ENCODE measurements around the gene GBX2. TPM values are rescaled to one million over a fixed set of nuclear protein-coding genes. Genes with fewer than 3 reads are reported as not detected.

GBX2 gene
- total and polyA plus RNA-seq, 12 donors: 0.12 to 0.22 (median 0.15) TPM; not detected in 7

GRCh38 chr2:236170590-236171165 lies 2.5 kb upstream of the GBX2 start:
- WGBS, 2 donors: 9 to 12% methylated on average over 21 of the region's 21 CpGs
- no peaks in the 10 kb centered on the region for H3K9me3 ChIP-seq
- no peaks in the 10 kb centered on the region for H3K36me3 ChIP-seq
- ATAC-seq (no peak), DNase-seq (no peak)
- peaks cover 80 to 100% (median 98%) of the 10 kb centered on the region in 7 donors for H3K27me3 ChIP-seq
- intact Hi-C loops (cut with DNase I): loop anchor here in 2 of 10 donors (5.0 to 10.0 kb wide), 2 partner anchors 366 to 393 kb away; no protein-coding TSS in a partner anchor
- H3K27ac ChIP-seq: no peak overlapping the region
- no peak overlapping the region for H3K4me3 ChIP-seq
- TF ChIP-seq, protein P1, sequence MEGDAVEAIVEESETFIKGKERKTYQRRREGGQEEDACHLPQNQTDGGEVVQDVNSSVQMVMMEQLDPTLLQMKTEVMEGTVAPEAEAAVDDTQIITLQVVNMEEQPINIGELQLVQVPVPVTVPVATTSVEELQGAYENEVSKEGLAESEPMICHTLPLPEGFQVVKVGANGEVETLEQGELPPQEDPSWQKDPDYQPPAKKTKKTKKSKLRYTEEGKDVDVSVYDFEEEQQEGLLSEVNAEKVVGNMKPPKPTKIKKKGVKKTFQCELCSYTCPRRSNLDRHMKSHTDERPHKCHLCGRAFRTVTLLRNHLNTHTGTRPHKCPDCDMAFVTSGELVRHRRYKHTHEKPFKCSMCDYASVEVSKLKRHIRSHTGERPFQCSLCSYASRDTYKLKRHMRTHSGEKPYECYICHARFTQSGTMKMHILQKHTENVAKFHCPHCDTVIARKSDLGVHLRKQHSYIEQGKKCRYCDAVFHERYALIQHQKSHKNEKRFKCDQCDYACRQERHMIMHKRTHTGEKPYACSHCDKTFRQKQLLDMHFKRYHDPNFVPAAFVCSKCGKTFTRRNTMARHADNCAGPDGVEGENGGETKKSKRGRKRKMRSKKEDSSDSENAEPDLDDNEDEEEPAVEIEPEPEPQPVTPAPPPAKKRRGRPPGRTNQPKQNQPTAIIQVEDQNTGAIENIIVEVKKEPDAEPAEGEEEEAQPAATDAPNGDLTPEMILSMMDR (IDR thresholded peaks at IDR 0.05): no peak
- peaks cover 18 to 68% (median 52%) of the 10 kb centered on the region in 9 donors for H3K4me1 ChIP-seq

- ATAC-seq: no peak
- Histone ChIP-seq H3K27ac (no peak overlapping the region), H3K27me3 (peaks cover 85 to 100% (median 100%) of the 10 kb centered on the region in 7 donors), H3K9me3 (no peaks in the 10 kb centered on the region), H3K4me1 (peaks cover 18 to 74% (median 54%) of the 10 kb centered on the region in 9 donors), H3K36me3 (no peaks in the 10 kb centered on the region), H3K4me3 (no peak overlapping the region)
- 5 to 6% methylated on average over 38 of the region's 38 CpGs for WGBS, 2 donors
- DNase-seq: no peak
- intact Hi-C loops (cut with DNase I): loop anchor here in 4 of 10 donors (5.0 to 10.0 kb wide), 2 partner anchors 365 to 393 kb away; no protein-coding TSS in a partner anchor
- TF ChIP-seq, protein P1 (IDR thresholded peaks at IDR 0.05): no peak
Observed at GRCh38 chr2:236169741-236170589, 1.8 kb upstream of the GBX2 start.

DNA sequence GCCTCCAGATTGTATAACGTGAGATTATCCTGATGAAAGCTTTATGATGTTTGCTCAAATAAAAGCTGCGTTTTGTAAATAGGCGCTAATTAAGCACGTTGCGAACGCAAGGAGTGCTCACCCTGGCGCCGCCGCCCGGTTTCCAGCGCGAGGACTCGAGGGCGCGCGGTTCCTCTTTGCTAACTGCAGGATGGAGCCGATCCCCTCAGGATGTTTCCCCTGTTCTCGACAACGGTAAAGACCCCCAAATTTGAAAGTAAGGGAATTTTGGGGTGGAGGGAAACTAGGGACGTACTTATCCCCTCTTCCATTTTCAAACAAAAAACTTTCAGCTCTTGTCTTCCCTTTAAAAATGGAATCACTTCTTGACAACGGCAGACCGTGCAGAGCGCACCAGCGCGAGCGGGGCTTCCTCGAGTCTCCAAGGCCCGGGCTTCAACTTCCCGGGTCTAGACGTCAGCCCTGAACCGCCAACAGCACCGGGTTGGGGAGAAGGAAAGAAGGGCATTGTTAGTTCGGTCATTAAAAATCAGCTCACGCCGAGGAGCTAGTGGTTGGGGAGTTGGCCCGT lies 1.1 kb upstream of the GBX2 start:
- H3K4me1 ChIP-seq: peaks cover 22 to 81% (median 61%) of the 10 kb centered on the region in 9 donors
- intact Hi-C loops (cut with DNase I): loop anchor here in 2 of 10 donors (5.0 to 10.0 kb wide), 2 partner anchors 364 to 392 kb away; no protein-coding TSS in a partner anchor

More for the DNA sequence above, 1.1 kb upstream of the GBX2 start:
- no peak overlapping the region for H3K27ac ChIP-seq
- DNase-seq (no peak), ATAC-seq (no peak)
- TF ChIP-seq, protein P1 (IDR thresholded peaks at IDR 0.05): no peak
- 5 to 6% methylated on average over 36 of the region's 36 CpGs for WGBS, 2 donors
- H3K9me3 ChIP-seq: no peaks in the 10 kb centered on the region
- H3K36me3 ChIP-seq: no peaks in the 10 kb centered on the region
- H3K27me3 ChIP-seq: peaks cover 84 to 100% (median 100%) of the 10 kb centered on the region in 7 donors
- peak overlapping the region in 1 of 10 donors; percentile 14 for H3K4me3 ChIP-seq
